Tibial nerve (tissue), 4 donors: ENCODE results near the gene PRDX5.

Experiments
- EP300 ChIP-seq, 2 donors: sonication (generic); formaldehyde crosslinking; IDR thresholded peaks; one replicate each; pipeline ENCODE4 v1.6.1; 2017; ENCODE audit warnings: antibody characterized with exemption in 2 of 2, mild to moderate bottlenecking in 1 of 2
- POLR2A ChIP-seq, 2 donors: fragments of 450-650 bp; IDR thresholded peaks; one replicate each; pipeline ENCODE4 v1.6.1; 2017; ENCODE audit warnings: antibody characterized with exemption in 2 of 2, mild to moderate bottlenecking in 2 of 2, moderate library complexity in 2 of 2
- TF ChIP-seq, protein P1 (sequence below), 5 experiments: fragments of 200-600 bp in 3 of 5; fragments of 450-650 bp in 2 of 5; sonication (generic) in 3 of 5; IDR thresholded peaks; one replicate each; pipeline ENCODE4 v1.5.1; 2016 to 2019; ENCODE audit warnings: antibody characterized with exemption in 5 of 5, mild to moderate bottlenecking in 3 of 5, moderate library complexity in 2 of 5

DNA sequence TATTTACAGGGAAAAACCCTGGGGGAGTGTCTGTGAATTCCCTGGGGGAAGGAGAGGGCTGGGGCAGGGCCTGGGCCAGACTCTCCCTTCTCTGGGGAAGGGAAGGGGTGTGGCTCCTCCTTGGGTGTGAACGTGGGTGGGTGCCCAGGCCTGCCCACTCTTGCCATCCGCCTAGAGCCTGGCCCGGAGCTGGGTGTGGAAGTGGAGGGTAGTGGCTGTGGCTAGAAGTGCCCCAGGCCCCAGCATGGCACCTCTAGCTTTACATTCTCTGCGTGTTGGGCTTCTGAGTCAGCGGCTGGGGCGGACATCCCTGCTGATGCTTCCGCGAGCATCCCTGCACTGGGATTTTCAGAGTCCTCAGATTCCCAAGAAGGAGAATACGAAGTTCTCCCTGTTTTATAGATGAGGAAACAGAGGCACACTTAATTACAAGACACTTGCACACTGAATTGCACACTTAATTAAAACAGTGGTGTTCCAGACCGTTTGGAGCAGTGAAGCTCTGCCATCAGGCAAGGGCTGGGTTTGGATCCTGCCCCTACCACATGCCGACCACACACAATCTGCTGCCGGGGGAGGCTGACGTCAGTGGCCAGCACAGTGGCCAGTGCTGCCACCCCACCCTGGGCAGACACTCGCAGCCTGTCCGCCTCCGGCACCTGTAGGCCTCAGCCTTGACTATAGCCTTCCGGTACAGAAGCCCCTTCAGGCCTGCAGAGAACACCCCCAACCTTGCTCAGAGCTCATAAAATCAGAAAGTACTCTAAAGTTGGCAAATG, 41.1 kb upstream of the PRDX5 start:
- TF ChIP-seq, protein P1, sequence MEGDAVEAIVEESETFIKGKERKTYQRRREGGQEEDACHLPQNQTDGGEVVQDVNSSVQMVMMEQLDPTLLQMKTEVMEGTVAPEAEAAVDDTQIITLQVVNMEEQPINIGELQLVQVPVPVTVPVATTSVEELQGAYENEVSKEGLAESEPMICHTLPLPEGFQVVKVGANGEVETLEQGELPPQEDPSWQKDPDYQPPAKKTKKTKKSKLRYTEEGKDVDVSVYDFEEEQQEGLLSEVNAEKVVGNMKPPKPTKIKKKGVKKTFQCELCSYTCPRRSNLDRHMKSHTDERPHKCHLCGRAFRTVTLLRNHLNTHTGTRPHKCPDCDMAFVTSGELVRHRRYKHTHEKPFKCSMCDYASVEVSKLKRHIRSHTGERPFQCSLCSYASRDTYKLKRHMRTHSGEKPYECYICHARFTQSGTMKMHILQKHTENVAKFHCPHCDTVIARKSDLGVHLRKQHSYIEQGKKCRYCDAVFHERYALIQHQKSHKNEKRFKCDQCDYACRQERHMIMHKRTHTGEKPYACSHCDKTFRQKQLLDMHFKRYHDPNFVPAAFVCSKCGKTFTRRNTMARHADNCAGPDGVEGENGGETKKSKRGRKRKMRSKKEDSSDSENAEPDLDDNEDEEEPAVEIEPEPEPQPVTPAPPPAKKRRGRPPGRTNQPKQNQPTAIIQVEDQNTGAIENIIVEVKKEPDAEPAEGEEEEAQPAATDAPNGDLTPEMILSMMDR (IDR thresholded peaks at IDR 0.05): no peak
- TF ChIP-seq POLR2A (IDR thresholded peaks at IDR 0.05): no peak
- TF ChIP-seq EP300 (IDR thresholded peaks at IDR 0.05): no peak
